Pancreas (tissue), 10 donors: ENCODE data around the gene DQX1. TPM values are rescaled to one million over a fixed set of nuclear protein-coding genes. Genes with fewer than 3 reads are reported as not detected.

ENCODE experiments used
- ATAC-seq, 4 donors: fragments of 200-7000 bp; cut with Tn5 transposase; one replicate each; pipeline versions ENCODE4 v1.8.0 to v1.9.1; 2020; ENCODE audit warnings: mild to moderate bottlenecking in 4 of 4, moderate library complexity in 4 of 4
- DNase-seq, 6 donors: peaks; one replicate each; pipeline ENCODE4 v3.0.0-alpha.2; 2020
- FAIRE-seq: peaks from 2 replicates; lab custom pipeline; 2012; peaks lifted over from hg19 to GRCh38; lab: Jason Lieb, UNC
- H3K27ac ChIP-seq, 4 donors: fragments of 200-600 bp; sonication (generic); 1 replicate in 3 of 4; 2 replicates in 1 of 4; pipeline versions ENCODE4 v1.5.0 to v1.8.0; 2020
- H3K27me3 ChIP-seq, 4 donors: fragments of 200-600 bp; one replicate each; pipeline ENCODE4 v1.8.0; 2021
- H3K36me3 ChIP-seq, 3 donors: fragments of 200-600 bp; sonication (generic) in 1 of 3; one replicate each; pipeline versions ENCODE4 v1.5.0 to v1.8.0; 2020 to 2021
- H3K4me1 ChIP-seq, 3 donors: fragments of 200-600 bp; one replicate each; pipeline ENCODE4 v1.8.0; 2021
- H3K4me3 ChIP-seq, 4 donors: fragments of 200-600 bp; sonication (generic) in 2 of 4; one replicate each; pipeline versions ENCODE4 v1.5.0 to v1.8.0; 2020 to 2021
- H3K9me3 ChIP-seq, 4 donors: fragments of 200-600 bp; one replicate each; pipeline ENCODE4 v1.8.0; 2021
- CTCF ChIP-seq, 4 donors: fragments of 200-600 bp; sonication (generic) in 3 of 4; IDR thresholded peaks; one replicate each; pipeline versions ENCODE4 v1.5.0 to v1.8.0; 2021; ENCODE audit warnings: antibody characterized with exemption in 4 of 4
- WGBS, 2 donors: extraction: QIAGEN DNeasy Blood & Tissue Kit; methylation state at CpG; one replicate each; pipeline ENCODE4 v1.1.7; 2013; 5-methylcytosine and 5-hydroxymethylcytosine counted together
- intact Hi-C, 3 donors: fragments of 100-400 bp; cut with DNase I; formaldehyde crosslinking; loops; one replicate each; pipeline versions ENCODE4 v1.11.1 to v1.14.2; 2022
- polyA plus RNA-seq, 2 donors: library from polyadenylated mRNA; stranded (reverse); fragments of 200-250 nt; gene quantifications; one replicate each; pipeline ENCODE4 v1.2.3, GENCODE V29; 2013
- total RNA-seq, 6 donors: library from RNA; stranded (reverse); fragmentation: NEBNext Ultra II Directional in 4 of 6; extraction: Animal tissue kit (Norgen Biotek cat#: 25700) in 4 of 6; gene quantifications; one replicate each; pipeline versions ENCODE4 v1.2.1 to v1.2.4, GENCODE V29; 2021 to 2023
- donor health status: healthy with polysubstance abuse.
- donor health status: DM: no; HTN: no; CAD: no; lungs with moderate emphysema.
- donor health status: DM: no; HTN: no; CAD: no.
- donor health status: control.
- donor health status: control.
- donor health status: Bipolar disorder and iron deficiency.
- donor health status: DM: yes; HTN: yes; CAD: no.
- donor health status: DM: no; HTN: no; CAD: no.
- donor health status: DM: no; HTN: no; CAD: no.
- donor health status: DM: yes; HTN: yes; CAD: no.

The DQX1 gene
- total and polyA plus RNA-seq, 8 donors = 0.07 to 0.16 (median 0.15) TPM; not detected in 5

- 70% methylated on average over 15 of the region's 15 CpGs for WGBS, 2 donors
- H3K9me3 ChIP-seq = no peaks in the 10 kb centered on the region
- peaks cover 0 to 15% (median 6%) of the 10 kb centered on the region in 3 donors for H3K4me1 ChIP-seq
- H3K27ac ChIP-seq = no peak overlapping the region
- no peak for TF ChIP-seq CTCF (IDR thresholded peaks at IDR 0.05)
- DNase-seq (no peak), ATAC-seq (no peak), FAIRE-seq (no peak)
- peaks cover 0 to 6% (median 0%) of the 10 kb centered on the region in 4 donors for H3K27me3 ChIP-seq
- no peaks in the 10 kb centered on the region for H3K36me3 ChIP-seq
- no peak overlapping the region for H3K4me3 ChIP-seq
- intact Hi-C loops = no loop called here
Measured at GRCh38 chr2:74499940-74500577, 26.0 kb downstream of the DQX1 start.

- FAIRE-seq (no peak), ATAC-seq (no peak), DNase-seq (peak in 2 of 6 donors; percentile 63 to 66)
- intact Hi-C loops = no loop called here
- Histone ChIP-seq H3K27ac (no peak within 1 kb of the TSS), H3K27me3 (peaks cover 0 to 6% (median 0%) of the 10 kb centered on the region in 4 donors), H3K4me1 (peaks cover 0 to 15% (median 6%) of the 10 kb centered on the region in 3 donors), H3K9me3 (no peaks in the 10 kb centered on the region), H3K36me3 (no peaks in the 10 kb centered on the region), H3K4me3 (peak within 1 kb of the TSS in 3 of 4 donors; percentile 7 to 41 (median 23))
- TF ChIP-seq CTCF (IDR thresholded peaks at IDR 0.05) = no peak
- WGBS, 2 donors = 12 to 13% methylated on average over 58 to 65 of the region's 65 CpGs
Measured at GRCh38 chr2:74499267-74499939, 26.6 kb downstream of the DQX1 start, which contains the start of gene LBX2. Gene LBX2 (minus strand): TSS chr2:74499603. CDS start chr2:74499537, 66 bp downstream.

- TF ChIP-seq CTCF (IDR thresholded peaks at IDR 0.05) = no peak
- H3K4me1 ChIP-seq = peaks cover 0 to 12% (median 6%) of the 10 kb centered on the region in 3 donors
- H3K36me3 ChIP-seq = no peaks in the 10 kb centered on the region
- ATAC-seq (peak in 2 of 4 donors; percentile 2 to 4), FAIRE-seq (no peak), DNase-seq (no peak)
- H3K9me3 ChIP-seq = no peaks in the 10 kb centered on the region
- 6 to 7% methylated on average over 41 of the region's 41 CpGs for WGBS, 2 donors
- intact Hi-C loops = no loop called here
- peaks cover 0 to 6% (median 0%) of the 10 kb centered on the region in 4 donors for H3K27me3 ChIP-seq
- H3K4me3 ChIP-seq = peak overlapping the region in 3 of 4 donors; percentile 7 to 41 (median 23)
- H3K27ac ChIP-seq = no peak overlapping the region
Measured at GRCh38 chr2:74498500-74499266, 27.3 kb downstream of the DQX1 start.

- Histone ChIP-seq H3K27ac (no peak overlapping the region), H3K4me1 (peaks cover 0 to 8% (median 6%) of the 10 kb centered on the region in 3 donors), H3K4me3 (peak overlapping the region; percentile 7 to 41 (median 20)), H3K9me3 (no peaks in the 10 kb centered on the region), H3K36me3 (no peaks in the 10 kb centered on the region), H3K27me3 (peaks cover 0 to 6% (median 0%) of the 10 kb centered on the region in 4 donors)
- peak; percentile 26 to 65 (median 46) for ATAC-seq
- TF ChIP-seq CTCF (IDR thresholded peaks at IDR 0.05) = no peak
- intact Hi-C loops = no loop called here
- DNase-seq = peak in 3 of 6 donors; percentile 42 to 81 (median 71)
- no peak for FAIRE-seq
- 6% methylated on average over 54 to 61 of the region's 61 CpGs for WGBS, 2 donors
Measured at GRCh38 chr2:74497777-74498499, 28.1 kb downstream of the DQX1 start.
